Measurements from ENCODE around the gene BACH2. TPM values are rescaled to one million over a fixed set of nuclear protein-coding genes. Genes with fewer than 3 reads are reported as not detected.

The BACH2 gene
- total and polyA plus RNA-seq, 10 of the 15 experiments (the other 5 are each of a cell fraction or from before 2014, with no cell fraction given) = 0.03 to 0.28 (median 0.04) TPM; not detected in 3

DNA sequence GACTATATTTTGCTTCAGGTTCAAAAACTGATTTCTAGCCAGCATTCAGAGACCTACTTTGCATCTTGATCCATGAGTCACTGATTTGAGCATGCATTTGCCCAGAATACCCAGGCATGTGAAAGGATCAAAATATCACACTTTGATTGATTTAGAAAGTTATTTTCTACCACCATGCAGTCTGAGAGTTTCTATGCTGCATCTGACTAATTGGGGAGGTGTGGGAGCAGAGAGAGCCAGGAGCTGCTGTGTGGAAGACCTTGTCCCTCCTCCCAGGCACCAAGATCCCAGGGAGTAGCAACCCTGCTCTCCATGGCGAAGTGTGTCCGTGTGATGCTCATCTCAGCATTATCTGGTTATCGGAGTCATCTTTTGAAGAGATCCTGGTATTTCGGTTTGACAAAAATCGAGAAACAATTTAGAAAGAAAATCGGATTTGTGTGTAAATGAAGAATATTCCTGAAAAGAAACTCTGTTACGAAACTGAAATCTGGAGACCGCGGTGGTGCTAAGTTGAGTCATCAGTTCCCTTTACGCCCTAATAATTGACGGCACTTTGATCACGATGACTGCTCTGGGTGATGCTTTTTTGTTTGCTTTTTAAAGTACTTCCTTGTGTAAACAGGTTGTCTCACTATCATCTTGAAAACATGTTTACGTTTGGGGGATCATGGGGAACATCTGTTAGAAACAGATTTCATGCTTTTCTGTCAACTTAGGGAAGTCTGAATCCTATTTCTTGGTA is 193.4 kb downstream of the BACH2 start (continued):
- no peak for TF ChIP-seq HDGF (IDR thresholded peaks at IDR 0.05)
- TF ChIP-seq SIN3A (IDR thresholded peaks at IDR 0.05; ENCODE audit: low read depth, low read length) = no peak
- TF ChIP-seq NFIC (IDR thresholded peaks at IDR 0.05; ENCODE audit: low read depth, low read length) = peak; percentile 93
- no peak for TF ChIP-seq RCOR1 (conservative IDR thresholded peaks at IDR 0.05; ENCODE audit: low read depth, low read length)
- no peak for TF ChIP-seq MAX (IDR thresholded peaks at IDR 0.05; ENCODE audit: low read depth, low read length)
- TF ChIP-seq, protein P1, sequence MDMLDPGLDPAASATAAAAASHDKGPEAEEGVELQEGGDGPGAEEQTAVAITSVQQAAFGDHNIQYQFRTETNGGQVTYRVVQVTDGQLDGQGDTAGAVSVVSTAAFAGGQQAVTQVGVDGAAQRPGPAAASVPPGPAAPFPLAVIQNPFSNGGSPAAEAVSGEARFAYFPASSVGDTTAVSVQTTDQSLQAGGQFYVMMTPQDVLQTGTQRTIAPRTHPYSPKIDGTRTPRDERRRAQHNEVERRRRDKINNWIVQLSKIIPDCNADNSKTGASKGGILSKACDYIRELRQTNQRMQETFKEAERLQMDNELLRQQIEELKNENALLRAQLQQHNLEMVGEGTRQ (IDR thresholded peaks at IDR 0.05; ENCODE audit: borderline replicate concordance, low read depth, low read length) = no peak
- TF ChIP-seq YY1 (IDR thresholded peaks at IDR 0.05; ENCODE audit: low read depth, low read length) = no peak
- peak; percentile 93 for TF ChIP-seq JUNB (IDR thresholded peaks at IDR 0.05)
- no peak for TF ChIP-seq ZNF622 (IDR thresholded peaks at IDR 0.05)
- no peak for TF ChIP-seq ZNF24 (IDR thresholded peaks at IDR 0.05)
- TF ChIP-seq KDM1A (IDR thresholded peaks at IDR 0.05; ENCODE audit: borderline replicate concordance) = no peak
- TF ChIP-seq POLR2AphosphoS5 (IDR thresholded peaks at IDR 0.05; ENCODE audit: low read length) = no peak
- TF ChIP-seq MTA2 (IDR thresholded peaks at IDR 0.05; ENCODE audit: low read depth) = peak; percentile 88
- no peak for TF ChIP-seq BACH1 (IDR thresholded peaks at IDR 0.05; ENCODE audit: borderline replicate concordance)
- TF ChIP-seq CBX5 (IDR thresholded peaks at IDR 0.05; ENCODE audit: low read depth) = 0 out of 2 replicates have a peak, but pooled peaks have one; percentile 31
- TF ChIP-seq EP300 (IDR thresholded peaks at IDR 0.05; ENCODE audit: borderline replicate concordance in 1 of 2, control insufficient read depth in 1 of 2, low read depth in 2 of 2, low read length in 2 of 2) = peak; percentile 75 to 88
- TF ChIP-seq SPI1 (IDR thresholded peaks at IDR 0.05; ENCODE audit: borderline replicate concordance, insufficient read depth, low read depth, low read length) = peak; percentile 59; the same call in 1 of the 2 replicates
- TF ChIP-seq BMI1 (IDR thresholded peaks at IDR 0.05; ENCODE audit: borderline replicate concordance) = peak; percentile 65
- TF ChIP-seq, protein P2, sequence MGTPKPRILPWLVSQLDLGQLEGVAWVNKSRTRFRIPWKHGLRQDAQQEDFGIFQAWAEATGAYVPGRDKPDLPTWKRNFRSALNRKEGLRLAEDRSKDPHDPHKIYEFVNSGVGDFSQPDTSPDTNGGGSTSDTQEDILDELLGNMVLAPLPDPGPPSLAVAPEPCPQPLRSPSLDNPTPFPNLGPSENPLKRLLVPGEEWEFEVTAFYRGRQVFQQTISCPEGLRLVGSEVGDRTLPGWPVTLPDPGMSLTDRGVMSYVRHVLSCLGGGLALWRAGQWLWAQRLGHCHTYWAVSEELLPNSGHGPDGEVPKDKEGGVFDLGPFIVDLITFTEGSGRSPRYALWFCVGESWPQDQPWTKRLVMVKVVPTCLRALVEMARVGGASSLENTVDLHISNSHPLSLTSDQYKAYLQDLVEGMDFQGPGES (IDR thresholded peaks at IDR 0.05) = no peak
- TF ChIP-seq ZNF384 (IDR thresholded peaks at IDR 0.05; ENCODE audit: borderline replicate concordance, low read depth, low read length) = no peak
- no peak for TF ChIP-seq ZBTB4 (CRISPR knock-in tag; IDR thresholded peaks at IDR 0.05)
- no peak for TF ChIP-seq SUPT20H (IDR thresholded peaks at IDR 0.05; ENCODE audit: borderline replicate concordance, control insufficient read depth, low read depth, low read length)
- peak; percentile 42; the same call in 1 of the 2 replicates for TF ChIP-seq FOXK2 (IDR thresholded peaks at IDR 0.05)
- peak; percentile 43; the same call in 1 of the 2 replicates for TF ChIP-seq CREM (IDR thresholded peaks at IDR 0.05; ENCODE audit: low read depth)
- TF ChIP-seq, protein P3, sequence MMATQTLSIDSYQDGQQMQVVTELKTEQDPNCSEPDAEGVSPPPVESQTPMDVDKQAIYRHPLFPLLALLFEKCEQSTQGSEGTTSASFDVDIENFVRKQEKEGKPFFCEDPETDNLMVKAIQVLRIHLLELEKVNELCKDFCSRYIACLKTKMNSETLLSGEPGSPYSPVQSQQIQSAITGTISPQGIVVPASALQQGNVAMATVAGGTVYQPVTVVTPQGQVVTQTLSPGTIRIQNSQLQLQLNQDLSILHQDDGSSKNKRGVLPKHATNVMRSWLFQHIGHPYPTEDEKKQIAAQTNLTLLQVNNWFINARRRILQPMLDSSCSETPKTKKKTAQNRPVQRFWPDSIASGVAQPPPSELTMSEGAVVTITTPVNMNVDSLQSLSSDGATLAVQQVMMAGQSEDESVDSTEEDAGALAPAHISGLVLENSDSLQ (IDR thresholded peaks at IDR 0.05) = peak; percentile 73
